ENCODE measurements around the gene RIPPLY2.
"Not testable (repeated sequence)": the region's sequence is repeated elsewhere in the genome, so short reads cannot be mapped to it uniquely, and the experiment has no call there.

The RIPPLY2 gene

GRCh38 chr6:83893024-83893423, 39.9 kb downstream of the RIPPLY2 start:
- H3K27ac ChIP-seq, result no peak overlapping the region
- no peak for DNase-seq
- in situ Hi-C loops (cut with HindIII; ENCODE audit: low pct_ligation_motif_present, low sequenced_read_pairs), result no loop called here
- H3K36me3 ChIP-seq (replicated peaks), result no peaks in the 10 kb centered on the region
- no peak for TF ChIP-seq CTCF (IDR thresholded peaks at IDR 0.05; ENCODE audit: low read depth, low read length, missing control alignments)
- H3K27me3 ChIP-seq (replicated peaks), result no peaks in the 10 kb centered on the region
- no peak overlapping the region for H3K4me3 ChIP-seq (ENCODE audit: low read depth, low read length)

- H3K4me3 ChIP-seq (ENCODE audit: low read depth, low read length); H3K27me3 ChIP-seq (replicated peaks); H3K27ac ChIP-seq; DNase-seq; H3K36me3 ChIP-seq (replicated peaks); in situ Hi-C loops (cut with HindIII; ENCODE audit: low pct_ligation_motif_present, low sequenced_read_pairs): not testable (repeated sequence)
Measured at GRCh38 chr6:83897094-83897493, 43.9 kb downstream of the RIPPLY2 start.

- H3K27me3 ChIP-seq (replicated peaks), result no peaks in the 10 kb centered on the region
- H3K36me3 ChIP-seq (replicated peaks), result no peaks in the 10 kb centered on the region
- in situ Hi-C loops (cut with HindIII; ENCODE audit: low pct_ligation_motif_present, low sequenced_read_pairs), result no loop called here
- no peak overlapping the region for H3K27ac ChIP-seq
- DNase-seq, result no peak
- TF ChIP-seq CTCF (IDR thresholded peaks at IDR 0.05; ENCODE audit: low read depth, low read length, missing control alignments), result no peak
- no peak overlapping the region for H3K4me3 ChIP-seq (ENCODE audit: low read depth, low read length)
Measured at GRCh38 chr6:83901624-83902023, 48.5 kb downstream of the RIPPLY2 start.

- in situ Hi-C loops (cut with HindIII; ENCODE audit: low pct_ligation_motif_present, low sequenced_read_pairs), result no loop called here
- Histone ChIP-seq H3K4me3 (ENCODE audit: low read depth, low read length) (no peak overlapping the region), H3K27me3 (replicated peaks) (no peaks in the 10 kb centered on the region), H3K27ac (no peak overlapping the region), H3K36me3 (replicated peaks) (no peaks in the 10 kb centered on the region)
- no peak for TF ChIP-seq CTCF (IDR thresholded peaks at IDR 0.05; ENCODE audit: low read depth, low read length, missing control alignments)
- no peak for DNase-seq
Measured at GRCh38 chr6:83904395-83904794, 51.2 kb downstream of the RIPPLY2 start.

- no peak for TF ChIP-seq CTCF (IDR thresholded peaks at IDR 0.05; ENCODE audit: low read depth, low read length, missing control alignments)
- in situ Hi-C loops (cut with HindIII; ENCODE audit: low pct_ligation_motif_present, low sequenced_read_pairs), result no loop called here
- Histone ChIP-seq H3K27me3 (replicated peaks) (no peaks in the 10 kb centered on the region), H3K27ac (no peak overlapping the region), H3K36me3 (replicated peaks) (no peaks in the 10 kb centered on the region), H3K4me3 (ENCODE audit: low read depth, low read length) (no peak overlapping the region)
- DNase-seq, result no peak
Measured at GRCh38 chr6:83905648-83906047, 52.5 kb downstream of the RIPPLY2 start.

All from brain microvascular endothelial cell (primary cell).